Neural cell (in vitro differentiated cells): ENCODE results near the gene COPS7A. TPM values are rescaled to one million over a fixed set of nuclear protein-coding genes. Genes with fewer than 3 reads are reported as not detected.

Experiments used
- H2AFZ ChIP-seq: fragments of 200-600, 300-800 bp; sonication (generic), shearing (Covaris generic); 2 replicates; pipeline ENCODE4 v1.6.0; 2014; ENCODE audit warnings: low read depth, mild to moderate bottlenecking, antibody characterized with exemption, low read length, moderate library complexity
- H3F3A ChIP-seq: fragments of 200-600 bp; shearing (Covaris generic); 2 replicates; pipeline ENCODE4 v1.6.1; 2016; ENCODE audit warnings: mild to moderate bottlenecking, moderate library complexity, mixed read lengths, antibody characterized with exemption, low read length; ENCODE audit not compliant: insufficient read depth, poor library complexity, severe bottlenecking
- H3K27ac ChIP-seq: fragments of 200-600, 300-800 bp; sonication (generic), shearing (Covaris generic); 2 replicates; pipeline ENCODE4 v1.5.1; 2014; ENCODE audit warnings: mild to moderate bottlenecking, low read length, moderate library complexity
- H3K27me3 ChIP-seq: fragments of 300-800, 200-600 bp; sonication (generic), shearing (Covaris generic); 2 replicates; pipeline ENCODE4 v1.6.0; 2014; ENCODE audit warnings: mild to moderate bottlenecking, low read depth, low read length, moderate library complexity; ENCODE audit not compliant: insufficient read depth
- H3K36me3 ChIP-seq: fragments of 300-800, 200-600 bp; sonication (generic), shearing (Covaris generic); 2 replicates; pipeline ENCODE4 v1.5.1; 2014; ENCODE audit warnings: mild to moderate bottlenecking, antibody characterized with exemption, low read length, moderate library complexity; ENCODE audit not compliant: insufficient read depth
- H3K4me2 ChIP-seq: fragments of 300-800, 200-600 bp; sonication (generic), shearing (Covaris generic); 2 replicates; pipeline ENCODE4 v1.6.0; 2014; ENCODE audit warnings: mild to moderate bottlenecking, low read length
- H3K4me3 ChIP-seq: fragments of 300-800, 200-600 bp; sonication (generic), shearing (Covaris generic); 2 replicates; pipeline ENCODE4 v1.5.1; 2014; ENCODE audit warnings: mild to moderate bottlenecking, low read length, moderate library complexity
- H3K79me2 ChIP-seq: fragments of 200-600 bp; shearing (Covaris generic); replicated peaks from 2 replicates; pipeline ENCODE4 v1.6.0; 2014; ENCODE audit warnings: mild to moderate bottlenecking, low read length, moderate library complexity; ENCODE audit not compliant: insufficient read depth
- H3K9ac ChIP-seq: fragments of 300-800, 200-600 bp; sonication (generic), shearing (Covaris generic); 2 replicates; pipeline ENCODE4 v1.6.1; 2016; ENCODE audit warnings: mild to moderate bottlenecking, low read length, mixed read lengths
- H3K9me2 ChIP-seq: fragments of 200-600 bp; shearing (Covaris generic); 2 replicates; pipeline ENCODE4 v1.6.1; 2016; ENCODE audit warnings: mild to moderate bottlenecking, low read length, mixed read lengths; ENCODE audit not compliant: insufficient read depth
- H3K9me3 ChIP-seq: fragments of 200-600, 300-800 bp; sonication (generic), shearing (Covaris generic); 2 replicates; pipeline ENCODE4 v1.6.1; 2016; ENCODE audit warnings: mild to moderate bottlenecking, mixed run types, low read length, moderate library complexity, mixed read lengths
- H4K20me1 ChIP-seq: fragments of 200-600 bp; shearing (Covaris generic); 2 replicates; pipeline ENCODE4 v1.6.1; 2016; ENCODE audit warnings: mild to moderate bottlenecking, mixed run types; ENCODE audit not compliant: insufficient read depth
- EP300 ChIP-seq: fragments of 450-650 bp; conservative IDR thresholded peaks from 2 replicates; pipeline ENCODE4 v1.6.1; 2014; ENCODE audit warnings: antibody characterized with exemption, mild to moderate bottlenecking, moderate library complexity; ENCODE audit not compliant: poor library complexity, severe bottlenecking
- EZH2 ChIP-seq: fragments of 200-600, 300-800 bp; shearing (Covaris generic), sonication (generic); IDR thresholded peaks from 2 replicates; pipeline ENCODE4 v1.6.1; 2014; ENCODE audit warnings: antibody characterized with exemption, low read length, borderline replicate concordance, mild to moderate bottlenecking; ENCODE audit not compliant: insufficient read depth, poor library complexity, severe bottlenecking
- MXI1 ChIP-seq: fragments of 450-650 bp; conservative IDR thresholded peaks from 2 replicates; pipeline ENCODE4 v1.6.1; 2014; ENCODE audit warnings: antibody characterized with exemption, mild to moderate bottlenecking; ENCODE audit not compliant: poor library complexity, severe bottlenecking
- POLR2AphosphoS5 ChIP-seq: IDR thresholded peaks from 2 replicates; pipeline ENCODE4 v1.6.1; 2012
- RAD21 ChIP-seq: fragments of 450-650 bp; conservative IDR thresholded peaks from 2 replicates; pipeline ENCODE4 v1.6.1; 2014; ENCODE audit warnings: antibody characterized with exemption, mild to moderate bottlenecking, moderate library complexity
- SMC3 ChIP-seq: fragments of 450-650 bp; conservative IDR thresholded peaks from 2 replicates; pipeline ENCODE4 v1.6.1; 2014; ENCODE audit warnings: antibody characterized with exemption, mild to moderate bottlenecking, moderate library complexity; ENCODE audit not compliant: poor library complexity
- TAF1 ChIP-seq: IDR thresholded peaks from 2 replicates; pipeline ENCODE4 v1.6.1; 2012; ENCODE audit warnings: low read depth
- polyA plus RNA-seq: library from polyadenylated mRNA; depleted of rRNA; stranded (reverse); fragments of >200 nt; gene quantifications from 2 replicates; pipeline ENCODE4 v1.2.3, GENCODE V29; 2014
- TF ChIP-seq, protein P1 (sequence below): IDR thresholded peaks from 2 replicates; pipeline ENCODE4 v1.6.1; 2012; ENCODE audit warnings: borderline replicate concordance
- TF ChIP-seq, protein P2 (sequence below): fragments of 450-650 bp; IDR thresholded peaks from 2 replicates; pipeline ENCODE4 v1.5.1; 2014; ENCODE audit warnings: antibody characterized with exemption, mild to moderate bottlenecking, moderate library complexity; ENCODE audit not compliant: poor library complexity, severe bottlenecking

Gene COPS7A
- polyA plus RNA-seq, 1 donor from 2014 or later: 45.8 TPM

DNA sequence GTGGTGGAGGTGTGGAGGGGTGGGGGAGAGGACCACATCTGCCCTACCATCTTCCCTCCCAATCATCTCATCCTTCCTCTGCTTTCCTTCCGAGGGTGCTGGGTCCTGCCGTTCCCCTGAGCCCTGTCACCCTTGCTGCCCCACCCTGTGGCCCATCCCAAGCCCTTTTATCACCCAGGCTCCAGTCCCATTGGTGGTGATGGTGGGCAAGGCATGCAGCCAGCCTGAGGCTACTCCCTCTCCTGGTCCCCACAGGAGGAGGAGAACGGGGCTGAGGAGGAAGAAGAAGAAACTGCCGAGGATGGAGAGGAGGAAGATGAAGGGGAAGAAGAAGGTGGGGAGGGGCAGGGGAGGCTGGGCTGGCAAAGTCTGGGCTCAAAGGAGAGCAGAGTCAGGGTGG, 45.8 kb downstream of the COPS7A start (continued):
- no peak for TF ChIP-seq RAD21
- TF ChIP-seq TAF1: no peak
- no peak for TF ChIP-seq MXI1

DNA sequence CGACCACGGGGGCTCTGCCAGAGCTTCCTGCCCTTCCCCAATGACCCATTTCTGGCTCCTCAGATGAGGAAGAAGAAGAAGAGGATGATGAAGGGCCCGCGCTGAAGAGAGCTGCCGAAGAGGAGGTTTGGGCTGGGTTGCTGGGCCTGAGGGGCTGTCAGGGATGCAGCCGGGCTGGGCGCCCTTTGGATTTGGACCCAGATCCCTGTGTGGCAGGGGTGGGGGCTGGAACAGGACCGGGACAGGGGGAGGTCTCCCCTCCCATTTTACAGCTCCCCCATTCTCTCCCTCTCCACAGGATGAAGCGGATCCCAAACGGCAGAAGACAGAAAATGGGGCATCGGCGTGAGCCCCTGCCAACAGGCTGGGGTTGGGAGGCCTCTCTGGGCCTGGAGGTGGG, 46.2 kb downstream of the COPS7A start:
- Histone ChIP-seq H3K9ac (peak overlapping the region; percentile 99), H2AFZ (no peak overlapping the region), H3K4me2 (peak overlapping the region; percentile 74)

DNA sequence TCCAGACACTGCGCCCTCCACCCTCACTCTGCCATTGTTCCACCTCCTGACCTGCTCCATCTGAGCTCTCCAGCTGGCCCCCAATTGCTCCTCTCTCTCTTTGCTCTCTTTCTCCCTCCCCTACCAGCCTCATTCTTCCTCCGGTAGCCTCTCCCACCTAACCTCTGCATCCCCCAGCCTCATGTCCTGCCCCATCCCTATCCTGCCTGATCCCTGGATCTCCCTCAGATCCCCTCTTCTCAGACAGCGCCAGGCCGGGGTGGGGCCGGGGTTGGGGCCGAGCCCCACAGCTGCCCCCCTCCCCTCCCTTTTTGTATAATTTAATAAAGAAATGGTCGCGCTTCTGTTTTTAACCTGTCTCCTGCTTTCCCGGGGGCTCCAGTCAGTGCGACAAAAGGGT, 46.8 kb downstream of the COPS7A start:
- Histone ChIP-seq H3K36me3 (peaks cover 4% of the 10 kb centered on the region), H4K20me1 (peaks cover 33% of the 10 kb centered on the region), H2AFZ (no peak overlapping the region), H3K4me2 (no peak overlapping the region), H3K27me3 (no peaks in the 10 kb centered on the region), H3F3A (peaks cover 6% of the 10 kb centered on the region), H3K9me3 (no peaks in the 10 kb centered on the region), H3K27ac (no peak overlapping the region), H3K9ac (peak overlapping the region; percentile 20), H3K79me2 (peaks cover 52% of the 10 kb centered on the region), H3K9me2 (no peaks in the 10 kb centered on the region), H3K4me3 (peak overlapping the region; percentile 87)
- TF ChIP-seq POLR2AphosphoS5 (no peak), TAF1 (no peak), SMC3 (no peak), MXI1 (no peak)
- TF ChIP-seq, protein P1, sequence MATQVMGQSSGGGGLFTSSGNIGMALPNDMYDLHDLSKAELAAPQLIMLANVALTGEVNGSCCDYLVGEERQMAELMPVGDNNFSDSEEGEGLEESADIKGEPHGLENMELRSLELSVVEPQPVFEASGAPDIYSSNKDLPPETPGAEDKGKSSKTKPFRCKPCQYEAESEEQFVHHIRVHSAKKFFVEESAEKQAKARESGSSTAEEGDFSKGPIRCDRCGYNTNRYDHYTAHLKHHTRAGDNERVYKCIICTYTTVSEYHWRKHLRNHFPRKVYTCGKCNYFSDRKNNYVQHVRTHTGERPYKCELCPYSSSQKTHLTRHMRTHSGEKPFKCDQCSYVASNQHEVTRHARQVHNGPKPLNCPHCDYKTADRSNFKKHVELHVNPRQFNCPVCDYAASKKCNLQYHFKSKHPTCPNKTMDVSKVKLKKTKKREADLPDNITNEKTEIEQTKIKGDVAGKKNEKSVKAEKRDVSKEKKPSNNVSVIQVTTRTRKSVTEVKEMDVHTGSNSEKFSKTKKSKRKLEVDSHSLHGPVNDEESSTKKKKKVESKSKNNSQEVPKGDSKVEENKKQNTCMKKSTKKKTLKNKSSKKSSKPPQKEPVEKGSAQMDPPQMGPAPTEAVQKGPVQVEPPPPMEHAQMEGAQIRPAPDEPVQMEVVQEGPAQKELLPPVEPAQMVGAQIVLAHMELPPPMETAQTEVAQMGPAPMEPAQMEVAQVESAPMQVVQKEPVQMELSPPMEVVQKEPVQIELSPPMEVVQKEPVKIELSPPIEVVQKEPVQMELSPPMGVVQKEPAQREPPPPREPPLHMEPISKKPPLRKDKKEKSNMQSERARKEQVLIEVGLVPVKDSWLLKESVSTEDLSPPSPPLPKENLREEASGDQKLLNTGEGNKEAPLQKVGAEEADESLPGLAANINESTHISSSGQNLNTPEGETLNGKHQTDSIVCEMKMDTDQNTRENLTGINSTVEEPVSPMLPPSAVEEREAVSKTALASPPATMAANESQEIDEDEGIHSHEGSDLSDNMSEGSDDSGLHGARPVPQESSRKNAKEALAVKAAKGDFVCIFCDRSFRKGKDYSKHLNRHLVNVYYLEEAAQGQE: no peak

More for the DNA sequence above, 46.2 kb downstream of the COPS7A start:
- no peak overlapping the region for H3K27ac ChIP-seq
- peaks cover 4% of the 10 kb centered on the region for H3K36me3 ChIP-seq
- no peaks in the 10 kb centered on the region for H3K27me3 ChIP-seq
- H4K20me1 ChIP-seq: peaks cover 33% of the 10 kb centered on the region
- no peaks in the 10 kb centered on the region for H3K9me2 ChIP-seq
- H3K4me3 ChIP-seq: peak overlapping the region; percentile 87
- TF ChIP-seq TAF1: no peak
- TF ChIP-seq, protein P2, sequence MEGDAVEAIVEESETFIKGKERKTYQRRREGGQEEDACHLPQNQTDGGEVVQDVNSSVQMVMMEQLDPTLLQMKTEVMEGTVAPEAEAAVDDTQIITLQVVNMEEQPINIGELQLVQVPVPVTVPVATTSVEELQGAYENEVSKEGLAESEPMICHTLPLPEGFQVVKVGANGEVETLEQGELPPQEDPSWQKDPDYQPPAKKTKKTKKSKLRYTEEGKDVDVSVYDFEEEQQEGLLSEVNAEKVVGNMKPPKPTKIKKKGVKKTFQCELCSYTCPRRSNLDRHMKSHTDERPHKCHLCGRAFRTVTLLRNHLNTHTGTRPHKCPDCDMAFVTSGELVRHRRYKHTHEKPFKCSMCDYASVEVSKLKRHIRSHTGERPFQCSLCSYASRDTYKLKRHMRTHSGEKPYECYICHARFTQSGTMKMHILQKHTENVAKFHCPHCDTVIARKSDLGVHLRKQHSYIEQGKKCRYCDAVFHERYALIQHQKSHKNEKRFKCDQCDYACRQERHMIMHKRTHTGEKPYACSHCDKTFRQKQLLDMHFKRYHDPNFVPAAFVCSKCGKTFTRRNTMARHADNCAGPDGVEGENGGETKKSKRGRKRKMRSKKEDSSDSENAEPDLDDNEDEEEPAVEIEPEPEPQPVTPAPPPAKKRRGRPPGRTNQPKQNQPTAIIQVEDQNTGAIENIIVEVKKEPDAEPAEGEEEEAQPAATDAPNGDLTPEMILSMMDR: no peak
- TF ChIP-seq RAD21: no peak
- TF ChIP-seq EP300: no peak
- no peak for TF ChIP-seq SMC3
- TF ChIP-seq EZH2: no peak
- TF ChIP-seq MXI1: no peak
- TF ChIP-seq, protein P1: no peak
- no peak for TF ChIP-seq POLR2AphosphoS5
- peaks cover 58% of the 10 kb centered on the region for H3K79me2 ChIP-seq
- H3K9me3 ChIP-seq: no peaks in the 10 kb centered on the region
- peaks cover 6% of the 10 kb centered on the region for H3F3A ChIP-seq
